ENCODE results near the gene UBE2V1. TPM values are rescaled to one million over a fixed set of nuclear protein-coding genes. Genes with fewer than 3 reads are reported as not detected.
A peak's percentile ranks its signal among the peaks of the same experiment; 100 is the strongest.

Gene UBE2V1
- polyA plus RNA-seq, 1 of the 3 experiments (the other 2 are of a cell fraction): 99.7 TPM

DNA sequence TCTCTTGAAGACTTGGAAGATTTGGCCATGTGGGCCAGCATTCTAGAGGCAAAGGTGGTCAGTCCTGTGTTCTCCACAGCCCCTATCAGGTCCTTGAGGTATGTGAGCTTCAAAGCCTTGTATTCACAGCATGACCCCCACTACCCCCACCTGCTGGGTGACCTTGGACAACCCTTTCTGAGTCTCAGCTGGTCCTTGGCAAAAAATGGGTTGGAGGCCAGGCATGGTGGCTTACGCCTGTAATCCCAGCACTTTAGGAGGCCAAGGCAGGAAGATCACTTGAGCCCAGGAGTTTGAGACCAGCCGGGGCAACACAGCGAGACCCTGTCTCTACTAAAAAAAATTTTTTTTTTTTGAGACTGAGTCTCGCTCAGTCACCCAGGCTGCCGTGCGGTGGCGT lies 42.6 kb downstream of the UBE2V1 start:
- no peak overlapping the region for H2AFZ ChIP-seq (ENCODE audit: low read depth)
- H3K27me3 ChIP-seq (ENCODE audit: insufficient read depth): no peaks in the 10 kb centered on the region
- H3K4me2 ChIP-seq: no peak overlapping the region
- no peaks in the 10 kb centered on the region for H3K9me2 ChIP-seq
- no peaks in the 10 kb centered on the region for H4K20me1 ChIP-seq (ENCODE audit: insufficient read depth)
- no peak overlapping the region for H3K4me3 ChIP-seq (ENCODE audit: low read depth in 2 of 2, low read length in 1 of 2)
- H3K36me3 ChIP-seq (replicated peaks in 1 of 2; ENCODE audit: control insufficient read depth in 1 of 2, insufficient read depth in 2 of 2, low read length in 1 of 2): no peaks in the 10 kb centered on the region
- H3K9ac ChIP-seq: no peak overlapping the region
- H3K9me3 ChIP-seq: no peaks in the 10 kb centered on the region
- WGBS (ENCODE audit: low lambda C conversion rate): 100% methylated on average over 4 of the region's 7 CpGs
- H3K79me2 ChIP-seq (ENCODE audit: insufficient read depth): no peaks in the 10 kb centered on the region
- no peaks in the 10 kb centered on the region for H3F3A ChIP-seq (replicated peaks; ENCODE audit: insufficient read depth)
- POLR2A ChIA-PET: interaction anchor here (0.7 to 5.0 kb wide), 2 partner anchors 87 to 91 kb away, joined by 3 to 27 read pairs; partner anchors contain the start of gene SNAI1
- DNase-seq: no peak
- TF ChIP-seq SMC3 (IDR thresholded peaks at IDR 0.05; ENCODE audit: low read depth, low read length) (0 out of 2 replicates have a peak, but pooled peaks have one; percentile 3), FOSL2 (IDR thresholded peaks at IDR 0.05; ENCODE audit: borderline replicate concordance, low read depth) (no peak), TAF1 (IDR thresholded peaks at IDR 0.05; ENCODE audit: borderline replicate concordance, low read depth, low read length) (no peak), ELF1 (IDR thresholded peaks at IDR 0.05) (no peak), USF1 (IDR thresholded peaks at IDR 0.05; ENCODE audit: borderline replicate concordance, low read depth) (no peak), NRF1 (IDR thresholded peaks at IDR 0.05; ENCODE audit: low read depth, low read length) (no peak), GABPA (IDR thresholded peaks at IDR 0.05; ENCODE audit: low read depth) (no peak), POLR2AphosphoS5 (IDR thresholded peaks at IDR 0.05; ENCODE audit: low read depth, low read length) (no peak)
- TF ChIP-seq, protein P1, sequence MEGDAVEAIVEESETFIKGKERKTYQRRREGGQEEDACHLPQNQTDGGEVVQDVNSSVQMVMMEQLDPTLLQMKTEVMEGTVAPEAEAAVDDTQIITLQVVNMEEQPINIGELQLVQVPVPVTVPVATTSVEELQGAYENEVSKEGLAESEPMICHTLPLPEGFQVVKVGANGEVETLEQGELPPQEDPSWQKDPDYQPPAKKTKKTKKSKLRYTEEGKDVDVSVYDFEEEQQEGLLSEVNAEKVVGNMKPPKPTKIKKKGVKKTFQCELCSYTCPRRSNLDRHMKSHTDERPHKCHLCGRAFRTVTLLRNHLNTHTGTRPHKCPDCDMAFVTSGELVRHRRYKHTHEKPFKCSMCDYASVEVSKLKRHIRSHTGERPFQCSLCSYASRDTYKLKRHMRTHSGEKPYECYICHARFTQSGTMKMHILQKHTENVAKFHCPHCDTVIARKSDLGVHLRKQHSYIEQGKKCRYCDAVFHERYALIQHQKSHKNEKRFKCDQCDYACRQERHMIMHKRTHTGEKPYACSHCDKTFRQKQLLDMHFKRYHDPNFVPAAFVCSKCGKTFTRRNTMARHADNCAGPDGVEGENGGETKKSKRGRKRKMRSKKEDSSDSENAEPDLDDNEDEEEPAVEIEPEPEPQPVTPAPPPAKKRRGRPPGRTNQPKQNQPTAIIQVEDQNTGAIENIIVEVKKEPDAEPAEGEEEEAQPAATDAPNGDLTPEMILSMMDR (IDR thresholded peaks at IDR 0.05): peak; percentile 22; the same call in 1 of the 2 replicates
- CTCF ChIA-PET: interaction anchor here (0.8 to 20.6 kb wide), 30 partner anchors 9 to 460 kb away, joined by 3 to 807 read pairs (median 9); partner anchors contain the start of genes RNF114, SNAI1 and UBE2V1
- H3K4me1 ChIP-seq (ENCODE audit: control insufficient read depth in 1 of 2, insufficient read depth in 2 of 2, low read depth in 1 of 2, low read length in 1 of 2): peaks cover 0 to 5% of the 10 kb centered on the region in 2 experiments; a peak in 1 of 4 replicates
- no peak overlapping the region for H3K27ac ChIP-seq (ENCODE audit: low read depth in 2 of 2, low read length in 1 of 2)

DNA sequence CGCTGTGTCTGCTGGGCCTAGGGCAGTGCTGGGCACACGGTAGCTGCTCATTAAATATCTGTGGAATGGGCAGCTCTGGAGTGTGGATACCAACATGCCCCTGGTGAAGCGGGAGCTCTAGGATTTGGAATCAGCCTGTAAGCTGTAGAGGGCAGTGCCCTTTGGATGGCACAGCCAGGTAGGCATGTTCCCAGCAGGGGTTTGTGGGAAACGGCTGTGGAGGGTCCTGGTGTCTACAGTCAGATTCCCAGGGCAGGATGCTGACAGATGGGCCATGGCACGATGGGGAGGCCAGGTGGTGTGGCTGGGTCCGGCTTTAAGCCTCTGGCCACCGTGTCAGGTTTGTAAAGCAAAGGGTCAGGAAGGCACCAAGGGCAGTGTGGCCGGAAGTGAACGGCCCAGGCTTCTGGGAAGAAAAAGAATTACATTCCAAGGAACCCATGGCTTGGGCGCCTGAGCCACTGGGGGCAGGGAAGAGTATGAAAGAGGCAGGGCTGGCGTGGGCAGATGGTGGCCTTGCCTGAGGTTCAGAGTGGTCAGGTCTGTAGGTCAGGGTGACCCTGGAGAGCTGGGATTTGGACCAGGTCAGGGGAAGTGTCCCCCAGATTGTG lies 44.8 kb downstream of the UBE2V1 start:
- Histone ChIP-seq H3K4me2 (no peak overlapping the region), H3K9me2 (no peaks in the 10 kb centered on the region), H3K9me3 (no peaks in the 10 kb centered on the region), H3K9ac (no peak overlapping the region), H3K27ac (ENCODE audit: low read depth in 2 of 2, low read length in 1 of 2) (no peak overlapping the region), H4K20me1 (ENCODE audit: insufficient read depth) (no peaks in the 10 kb centered on the region), H3K36me3 (replicated peaks in 1 of 2; ENCODE audit: control insufficient read depth in 1 of 2, insufficient read depth in 2 of 2, low read length in 1 of 2) (no peaks in the 10 kb centered on the region), H3F3A (replicated peaks; ENCODE audit: insufficient read depth) (no peaks in the 10 kb centered on the region), H3K27me3 (ENCODE audit: insufficient read depth) (no peaks in the 10 kb centered on the region), H3K4me1 (ENCODE audit: control insufficient read depth in 1 of 2, insufficient read depth in 2 of 2, low read depth in 1 of 2, low read length in 1 of 2) (peaks cover 0 to 10% of the 10 kb centered on the region in 2 experiments; a peak in 1 of 4 replicates), H2AFZ (ENCODE audit: low read depth) (no peak overlapping the region), H3K79me2 (ENCODE audit: insufficient read depth) (no peaks in the 10 kb centered on the region), H3K4me3 (ENCODE audit: low read depth in 2 of 2, low read length in 1 of 2) (no peak overlapping the region)
- TF ChIP-seq FOXM1 (IDR thresholded peaks at IDR 0.05; ENCODE audit: low read depth) (no peak), EZH2phosphoT487 (IDR thresholded peaks at IDR 0.05; ENCODE audit: borderline replicate concordance, low read depth) (no peak), FOXJ3 (CRISPR knock-in tag; IDR thresholded peaks at IDR 0.05) (no peak), ZBTB33 (IDR thresholded peaks at IDR 0.05; ENCODE audit: borderline replicate concordance, low read depth) (no peak), RXRA (IDR thresholded peaks at IDR 0.05; ENCODE audit: borderline replicate concordance, low read depth) (no peak), GATA2 (CRISPR knock-in tag; IDR thresholded peaks at IDR 0.05) (no peak), MAX (IDR thresholded peaks at IDR 0.05; ENCODE audit: low read depth) (no peak), SMC3 (IDR thresholded peaks at IDR 0.05; ENCODE audit: low read depth, low read length) (no peak), EP300 (IDR thresholded peaks at IDR 0.05; ENCODE audit: borderline replicate concordance in 1 of 2, low read depth in 1 of 2, low read length in 1 of 2) (no peak), NFIC (IDR thresholded peaks at IDR 0.05; ENCODE audit: borderline replicate concordance) (no peak), TEAD4 (IDR thresholded peaks at IDR 0.05; ENCODE audit: borderline replicate concordance, insufficient read depth) (no peak), TCF12 (IDR thresholded peaks at IDR 0.05) (no peak)
- TF ChIP-seq, protein P1 (IDR thresholded peaks at IDR 0.05): no peak
- ChIA-PET CTCF (interaction anchor here (0.6 to 20.6 kb wide), 4 partner anchors 28 to 262 kb away, joined by 3 to 807 read pairs (median 4); partner anchors contain the start of gene SNAI1), POLR2A (interaction anchor here (5.0 kb wide), 1 partner anchor 85 kb away, joined by 27 read pairs; the partner anchor contains the start of gene SNAI1)
- DNase-seq: peak; percentile 22
- WGBS (ENCODE audit: low lambda C conversion rate): 89% methylated on average over 11 of the region's 11 CpGs

Measured in SK-N-SH (cell line).